ENCODE data around the gene KIAA0753.

DNA sequence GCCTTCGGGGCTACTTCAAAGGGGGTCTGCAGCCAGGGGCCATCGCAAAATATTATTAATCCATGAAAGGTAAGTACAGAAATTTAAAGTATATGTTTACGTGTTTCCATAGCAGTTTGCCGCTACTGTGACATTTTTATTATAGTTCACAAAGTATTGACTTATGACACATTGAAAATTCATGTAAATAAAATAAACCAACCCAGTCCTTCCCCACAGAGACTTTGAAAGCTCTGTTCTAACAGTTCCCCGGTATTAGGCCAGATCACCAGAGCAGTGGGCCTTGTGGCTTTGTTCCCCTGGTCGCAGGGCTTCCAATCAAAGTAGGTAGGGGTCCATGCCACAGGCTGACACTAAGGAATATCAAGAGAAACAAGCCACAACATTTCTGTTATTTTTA lies 13.9 kb downstream of the KIAA0753 start:
- TF ChIP-seq, protein P1, sequence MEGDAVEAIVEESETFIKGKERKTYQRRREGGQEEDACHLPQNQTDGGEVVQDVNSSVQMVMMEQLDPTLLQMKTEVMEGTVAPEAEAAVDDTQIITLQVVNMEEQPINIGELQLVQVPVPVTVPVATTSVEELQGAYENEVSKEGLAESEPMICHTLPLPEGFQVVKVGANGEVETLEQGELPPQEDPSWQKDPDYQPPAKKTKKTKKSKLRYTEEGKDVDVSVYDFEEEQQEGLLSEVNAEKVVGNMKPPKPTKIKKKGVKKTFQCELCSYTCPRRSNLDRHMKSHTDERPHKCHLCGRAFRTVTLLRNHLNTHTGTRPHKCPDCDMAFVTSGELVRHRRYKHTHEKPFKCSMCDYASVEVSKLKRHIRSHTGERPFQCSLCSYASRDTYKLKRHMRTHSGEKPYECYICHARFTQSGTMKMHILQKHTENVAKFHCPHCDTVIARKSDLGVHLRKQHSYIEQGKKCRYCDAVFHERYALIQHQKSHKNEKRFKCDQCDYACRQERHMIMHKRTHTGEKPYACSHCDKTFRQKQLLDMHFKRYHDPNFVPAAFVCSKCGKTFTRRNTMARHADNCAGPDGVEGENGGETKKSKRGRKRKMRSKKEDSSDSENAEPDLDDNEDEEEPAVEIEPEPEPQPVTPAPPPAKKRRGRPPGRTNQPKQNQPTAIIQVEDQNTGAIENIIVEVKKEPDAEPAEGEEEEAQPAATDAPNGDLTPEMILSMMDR (IDR thresholded peaks at IDR 0.05; ENCODE audit: insufficient read depth, low read length): no peak
- no peak for TF ChIP-seq POLR2AphosphoS5 (IDR thresholded peaks at IDR 0.05; ENCODE audit: low read depth)
- TF ChIP-seq, protein P2, sequence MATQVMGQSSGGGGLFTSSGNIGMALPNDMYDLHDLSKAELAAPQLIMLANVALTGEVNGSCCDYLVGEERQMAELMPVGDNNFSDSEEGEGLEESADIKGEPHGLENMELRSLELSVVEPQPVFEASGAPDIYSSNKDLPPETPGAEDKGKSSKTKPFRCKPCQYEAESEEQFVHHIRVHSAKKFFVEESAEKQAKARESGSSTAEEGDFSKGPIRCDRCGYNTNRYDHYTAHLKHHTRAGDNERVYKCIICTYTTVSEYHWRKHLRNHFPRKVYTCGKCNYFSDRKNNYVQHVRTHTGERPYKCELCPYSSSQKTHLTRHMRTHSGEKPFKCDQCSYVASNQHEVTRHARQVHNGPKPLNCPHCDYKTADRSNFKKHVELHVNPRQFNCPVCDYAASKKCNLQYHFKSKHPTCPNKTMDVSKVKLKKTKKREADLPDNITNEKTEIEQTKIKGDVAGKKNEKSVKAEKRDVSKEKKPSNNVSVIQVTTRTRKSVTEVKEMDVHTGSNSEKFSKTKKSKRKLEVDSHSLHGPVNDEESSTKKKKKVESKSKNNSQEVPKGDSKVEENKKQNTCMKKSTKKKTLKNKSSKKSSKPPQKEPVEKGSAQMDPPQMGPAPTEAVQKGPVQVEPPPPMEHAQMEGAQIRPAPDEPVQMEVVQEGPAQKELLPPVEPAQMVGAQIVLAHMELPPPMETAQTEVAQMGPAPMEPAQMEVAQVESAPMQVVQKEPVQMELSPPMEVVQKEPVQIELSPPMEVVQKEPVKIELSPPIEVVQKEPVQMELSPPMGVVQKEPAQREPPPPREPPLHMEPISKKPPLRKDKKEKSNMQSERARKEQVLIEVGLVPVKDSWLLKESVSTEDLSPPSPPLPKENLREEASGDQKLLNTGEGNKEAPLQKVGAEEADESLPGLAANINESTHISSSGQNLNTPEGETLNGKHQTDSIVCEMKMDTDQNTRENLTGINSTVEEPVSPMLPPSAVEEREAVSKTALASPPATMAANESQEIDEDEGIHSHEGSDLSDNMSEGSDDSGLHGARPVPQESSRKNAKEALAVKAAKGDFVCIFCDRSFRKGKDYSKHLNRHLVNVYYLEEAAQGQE (IDR thresholded peaks at IDR 0.05; ENCODE audit: insufficient replicate concordance, low read depth): no peak

Data from HL-60 (cell line).